HepG2 (cell line): ENCODE measurements around the gene FZD7. TPM values are rescaled to one million over a fixed set of nuclear protein-coding genes. Genes with fewer than 3 reads are reported as not detected.

Experiments used
- CCDC6 ChIP-seq: sonication (generic); formaldehyde crosslinking; IDR thresholded peaks from 2 replicates; pipeline ENCODE4 v1.8.1; 2022; ENCODE audit warnings: mild to moderate bottlenecking, missing genetic modification reagents, moderate library complexity
- DZIP1 ChIP-seq: sonication (generic); formaldehyde crosslinking; IDR thresholded peaks from 2 replicates; pipeline ENCODE4 v1.5.0; 2020; ENCODE audit warnings: mild to moderate bottlenecking, missing genetic modification reagents
- SKIL ChIP-seq: sonication (generic); formaldehyde crosslinking; IDR thresholded peaks from 2 replicates; pipeline ENCODE4 v1.8.0; 2022; ENCODE audit warnings: missing genetic modification reagents, mild to moderate bottlenecking, moderate library complexity, borderline replicate concordance
- ZMYM4 ChIP-seq: sonication (generic); formaldehyde crosslinking; IDR thresholded peaks from 2 replicates; pipeline ENCODE4 v1.8.1; 2023; ENCODE audit warnings: mild to moderate bottlenecking, missing genetic modification reagents
- ZNF142 ChIP-seq: sonication (generic); formaldehyde crosslinking; IDR thresholded peaks from 2 replicates; pipeline ENCODE4 v1.4.0; 2020; ENCODE audit warnings: missing genetic modification reagents
- ZNF280D ChIP-seq: sonication (generic); formaldehyde crosslinking; IDR thresholded peaks from 2 replicates; pipeline ENCODE4 v1.5.1; 2020; ENCODE audit warnings: mild to moderate bottlenecking, missing genetic modification reagents
- ZNF432 ChIP-seq: sonication (generic); formaldehyde crosslinking; IDR thresholded peaks from 2 replicates; pipeline ENCODE4 v1.5.0; 2020; ENCODE audit warnings: missing genetic modification reagents, mild to moderate bottlenecking, borderline replicate concordance
- ZNF776 ChIP-seq: sonication (generic); formaldehyde crosslinking; IDR thresholded peaks from 2 replicates; pipeline ENCODE4 v1.4.0; 2020; ENCODE audit warnings: mild to moderate bottlenecking, missing genetic modification reagents
- ZNF879 ChIP-seq: sonication (generic); formaldehyde crosslinking; IDR thresholded peaks from 2 replicates; pipeline ENCODE4 v1.8.1; 2023; ENCODE audit warnings: missing genetic modification reagents
- polyA plus RNA-seq, 8 experiments: library from polyadenylated mRNA; depleted of rRNA in 3 of 8; stranded (reverse) in 7 of 8; unstranded in 1 of 8; fragments of >200 nt; fragmentation: Illumina TruSeq in 4 of 8; extraction: Trizol in 4 of 8; gene quantifications; 2 replicates each; pipeline versions ENCODE4 v1.2.1 to v1.2.3, GENCODE V29; 2011 to 2016; ENCODE audit warnings: low read depth in 4 of 8, missing spikeins in 1 of 8, mixed read lengths in 1 of 8; ENCODE audit not compliant: insufficient read depth in 1 of 8
- total RNA-seq, 5 experiments: library from RNA; depleted of rRNA; stranded (reverse); fragments of >200 nt; fragmentation: Illumina TruSeq; extraction: Trizol; gene quantifications; 2 replicates each; pipeline ENCODE4 v1.2.3, GENCODE V29; 2016; ENCODE audit warnings: low read depth in 1 of 5

The FZD7 gene
- total and polyA plus RNA-seq, 2 of the 13 experiments (the other 11 are each of a cell fraction or from before 2014, with no cell fraction given) = 0.13 to 0.38 TPM

GRCh38 chr2:202037086-202037485 lies 3.4 kb downstream of the FZD7 start (continued):
- TF ChIP-seq ZNF142 (CRISPR knock-in tag) (no peak), ZNF879 (CRISPR knock-in tag) (no peak), ZNF280D (CRISPR knock-in tag) (no peak), ZMYM4 (CRISPR knock-in tag) (no peak), ZNF776 (no peak), SKIL (CRISPR knock-in tag) (no peak), DZIP1 (CRISPR knock-in tag) (no peak), ZNF432 (no peak), CCDC6 (no peak)
